Activated naive CD8-positive, alpha-beta T cell (primary cell): ENCODE data around the gene CDK5.

Experiments
- H3K27ac Mint-ChIP-seq: one replicate; pipeline ENCODE4 v1.8.0; 2021; ENCODE audit warnings: mixed read lengths
- H3K27me3 Mint-ChIP-seq: one replicate; pipeline ENCODE4 v1.8.0; 2021; ENCODE audit warnings: mixed read lengths
- H3K36me3 Mint-ChIP-seq: one replicate; pipeline ENCODE4 v1.8.0; 2021; ENCODE audit warnings: mixed read lengths
- H3K4me1 Mint-ChIP-seq: one replicate; pipeline ENCODE4 v1.8.0; 2021; ENCODE audit warnings: low read depth, mixed read lengths
- H3K4me3 Mint-ChIP-seq: one replicate; pipeline ENCODE4 v1.8.0; 2021; ENCODE audit warnings: mild to moderate bottlenecking, mixed read lengths
- H3K9me3 Mint-ChIP-seq: one replicate; pipeline ENCODE4 v1.8.0; 2021; ENCODE audit warnings: low read depth, mixed read lengths

The CDK5 gene

GRCh38 chr7:151057506-151057988 is at the start of gene CDK5:
Gene CDK5 (minus strand): TSS chr7:151057897. CDS start chr7:151057848, 49 bp downstream.
- Mint-ChIP-seq H3K27ac (peak within 1 kb of the TSS; percentile 90), H3K27me3 (no peaks in the 10 kb centered on the region), H3K4me3 (peak within 1 kb of the TSS; percentile 95), H3K36me3 (peaks cover 4% of the 10 kb centered on the region), H3K4me1 (peaks cover 21% of the 10 kb centered on the region), H3K9me3 (no peaks in the 10 kb centered on the region)

GRCh38 chr7:151104411-151105235 is 46.9 kb upstream of the CDK5 start:
- no peaks in the 10 kb centered on the region for H3K27me3 Mint-ChIP-seq

GRCh38 chr7:151103973-151104372 is 46.3 kb upstream of the CDK5 start:
- Mint-ChIP-seq H3K4me1 (no peaks in the 10 kb centered on the region), H3K27ac (no peak overlapping the region), H3K4me3 (no peak overlapping the region), H3K9me3 (no peaks in the 10 kb centered on the region), H3K27me3 (no peaks in the 10 kb centered on the region), H3K36me3 (no peaks in the 10 kb centered on the region)

More at GRCh38 chr7:151104411-151105235, 46.9 kb upstream of the CDK5 start:
- Mint-ChIP-seq H3K4me3 (no peak overlapping the region), H3K27ac (no peak overlapping the region), H3K9me3 (no peaks in the 10 kb centered on the region), H3K36me3 (no peaks in the 10 kb centered on the region), H3K4me1 (no peaks in the 10 kb centered on the region)

- Mint-ChIP-seq H3K9me3 (no peaks in the 10 kb centered on the region), H3K36me3 (no peaks in the 10 kb centered on the region), H3K4me3 (no peak overlapping the region), H3K27ac (no peak overlapping the region), H3K27me3 (no peaks in the 10 kb centered on the region), H3K4me1 (no peaks in the 10 kb centered on the region)
Observed at GRCh38 chr7:151102991-151103390, 45.3 kb upstream of the CDK5 start.

- H3K36me3 Mint-ChIP-seq: no peaks in the 10 kb centered on the region
- no peak overlapping the region for H3K27ac Mint-ChIP-seq
Observed at GRCh38 chr7:151101621-151102396, 44.1 kb upstream of the CDK5 start.

GRCh38 chr7:151100921-151101320 is 43.2 kb upstream of the CDK5 start:
- Mint-ChIP-seq H3K27me3 (no peaks in the 10 kb centered on the region), H3K27ac (no peak overlapping the region), H3K4me3 (no peak overlapping the region), H3K36me3 (no peaks in the 10 kb centered on the region), H3K4me1 (no peaks in the 10 kb centered on the region), H3K9me3 (no peaks in the 10 kb centered on the region)

More at GRCh38 chr7:151101621-151102396, 44.1 kb upstream of the CDK5 start:
- Mint-ChIP-seq H3K4me1 (no peaks in the 10 kb centered on the region), H3K27me3 (no peaks in the 10 kb centered on the region), H3K4me3 (no peak overlapping the region), H3K9me3 (no peaks in the 10 kb centered on the region)

GRCh38 chr7:151099486-151100211 is 42.0 kb upstream of the CDK5 start:
- Mint-ChIP-seq H3K27ac (no peak overlapping the region), H3K4me1 (no peaks in the 10 kb centered on the region), H3K4me3 (no peak overlapping the region), H3K36me3 (no peaks in the 10 kb centered on the region), H3K27me3 (no peaks in the 10 kb centered on the region), H3K9me3 (no peaks in the 10 kb centered on the region)

GRCh38 chr7:151095828-151096475 is 38.3 kb upstream of the CDK5 start:
- Mint-ChIP-seq H3K4me3 (no peak overlapping the region), H3K27ac (no peak overlapping the region), H3K36me3 (no peaks in the 10 kb centered on the region), H3K4me1 (no peaks in the 10 kb centered on the region), H3K9me3 (no peaks in the 10 kb centered on the region), H3K27me3 (no peaks in the 10 kb centered on the region)

- H3K36me3 Mint-ChIP-seq: no peaks in the 10 kb centered on the region
- no peaks in the 10 kb centered on the region for H3K9me3 Mint-ChIP-seq
- no peaks in the 10 kb centered on the region for H3K27me3 Mint-ChIP-seq
- H3K27ac Mint-ChIP-seq: no peak overlapping the region
- no peak overlapping the region for H3K4me3 Mint-ChIP-seq
- no peaks in the 10 kb centered on the region for H3K4me1 Mint-ChIP-seq
Observed at GRCh38 chr7:151095123-151095797, 37.6 kb upstream of the CDK5 start.

GRCh38 chr7:151094675-151095074 is 37.0 kb upstream of the CDK5 start:
- Mint-ChIP-seq H3K27me3 (no peaks in the 10 kb centered on the region), H3K4me3 (no peak overlapping the region), H3K9me3 (no peaks in the 10 kb centered on the region), H3K36me3 (no peaks in the 10 kb centered on the region), H3K27ac (no peak overlapping the region), H3K4me1 (no peaks in the 10 kb centered on the region)

GRCh38 chr7:151093748-151094147 is 36.1 kb upstream of the CDK5 start:
- H3K27me3 Mint-ChIP-seq: peaks cover 2% of the 10 kb centered on the region
- no peak overlapping the region for H3K4me3 Mint-ChIP-seq
- no peaks in the 10 kb centered on the region for H3K36me3 Mint-ChIP-seq
- H3K4me1 Mint-ChIP-seq: peaks cover 6% of the 10 kb centered on the region
- no peak overlapping the region for H3K27ac Mint-ChIP-seq
- no peaks in the 10 kb centered on the region for H3K9me3 Mint-ChIP-seq

GRCh38 chr7:151091988-151092387 is 34.3 kb upstream of the CDK5 start:
- H3K4me1 Mint-ChIP-seq: peaks cover 11% of the 10 kb centered on the region
- no peak overlapping the region for H3K4me3 Mint-ChIP-seq
- H3K36me3 Mint-ChIP-seq: no peaks in the 10 kb centered on the region
- peaks cover 2% of the 10 kb centered on the region for H3K27me3 Mint-ChIP-seq
- H3K9me3 Mint-ChIP-seq: no peaks in the 10 kb centered on the region
- H3K27ac Mint-ChIP-seq: no peak overlapping the region

GRCh38 chr7:151091431-151091830 is 33.7 kb upstream of the CDK5 start:
- Mint-ChIP-seq H3K27ac (no peak overlapping the region), H3K27me3 (peaks cover 2% of the 10 kb centered on the region), H3K9me3 (no peaks in the 10 kb centered on the region), H3K36me3 (no peaks in the 10 kb centered on the region), H3K4me1 (peaks cover 11% of the 10 kb centered on the region), H3K4me3 (no peak overlapping the region)

GRCh38 chr7:151091003-151091402 is 33.3 kb upstream of the CDK5 start:
- H3K4me1 Mint-ChIP-seq: peaks cover 11% of the 10 kb centered on the region
- H3K27me3 Mint-ChIP-seq: peaks cover 2% of the 10 kb centered on the region
- H3K36me3 Mint-ChIP-seq: no peaks in the 10 kb centered on the region
- no peak overlapping the region for H3K4me3 Mint-ChIP-seq
- no peaks in the 10 kb centered on the region for H3K9me3 Mint-ChIP-seq
- no peak overlapping the region for H3K27ac Mint-ChIP-seq
